ENCODE data around the gene ERC2. TPM values are rescaled to one million over a fixed set of nuclear protein-coding genes. Genes with fewer than 3 reads are reported as not detected.

ERC2 gene
- total RNA-seq, 2 experiments from 2014 or later, result not detected

DNA sequence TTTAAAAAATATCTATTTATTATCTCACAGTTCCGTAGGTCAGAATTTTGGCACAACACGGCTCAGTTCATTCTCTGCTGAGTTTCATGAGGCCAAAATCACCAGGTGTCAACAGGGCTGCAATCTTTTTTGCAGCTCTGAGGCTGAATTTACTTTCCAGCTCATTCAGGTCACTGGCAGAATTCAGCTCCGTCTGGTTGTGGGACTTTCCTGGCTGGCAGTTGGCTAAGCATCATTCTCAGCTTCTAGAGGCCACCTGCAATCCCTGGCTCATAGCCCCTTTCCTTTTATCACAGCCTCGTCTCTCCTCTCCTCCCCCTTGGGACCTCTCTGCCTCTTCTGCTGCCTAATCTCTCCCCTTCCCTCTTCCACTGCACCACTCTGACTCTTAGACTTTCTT is 807.1 kb downstream of the ERC2 start:
- no peak overlapping the region for H3K27ac ChIP-seq (ENCODE audit: low read depth, low read length, poor library complexity, severe bottlenecking)
- H3K4me3 ChIP-seq (ENCODE audit: low read depth, low read length, poor library complexity, severe bottlenecking), result no peak overlapping the region
- no peaks in the 10 kb centered on the region for H3K9me3 ChIP-seq (ENCODE audit: low read length)
- peak overlapping the region; percentile 52; the same call in 1 of the 2 replicates for H2AFZ ChIP-seq (ENCODE audit: low read length)
- intact Hi-C loops (cut with micrococcal nuclease; ENCODE audit: unreplicated experiment), result no loop called here
- no peaks in the 10 kb centered on the region for H4K20me1 ChIP-seq (ENCODE audit: insufficient read depth, low read length)
- ChIA-PET POLR2A (interaction anchor here (0.8 to 0.9 kb wide), 2 partner anchors 9 to 24 kb away, joined by 3 read pairs; no protein-coding TSS in a partner anchor), CTCF (ENCODE audit: unreplicated experiment) (no interaction called here)
- DNase-seq (ENCODE audit: low spot score), result peak; percentile 19
- peak overlapping the region; percentile 33 for H3K4me2 ChIP-seq (ENCODE audit: low read length)
- TF ChIP-seq EZH2phosphoT487 (IDR thresholded peaks at IDR 0.05; ENCODE audit: borderline replicate concordance, low read depth, low read length), result no peak
- TF ChIP-seq, protein P1, sequence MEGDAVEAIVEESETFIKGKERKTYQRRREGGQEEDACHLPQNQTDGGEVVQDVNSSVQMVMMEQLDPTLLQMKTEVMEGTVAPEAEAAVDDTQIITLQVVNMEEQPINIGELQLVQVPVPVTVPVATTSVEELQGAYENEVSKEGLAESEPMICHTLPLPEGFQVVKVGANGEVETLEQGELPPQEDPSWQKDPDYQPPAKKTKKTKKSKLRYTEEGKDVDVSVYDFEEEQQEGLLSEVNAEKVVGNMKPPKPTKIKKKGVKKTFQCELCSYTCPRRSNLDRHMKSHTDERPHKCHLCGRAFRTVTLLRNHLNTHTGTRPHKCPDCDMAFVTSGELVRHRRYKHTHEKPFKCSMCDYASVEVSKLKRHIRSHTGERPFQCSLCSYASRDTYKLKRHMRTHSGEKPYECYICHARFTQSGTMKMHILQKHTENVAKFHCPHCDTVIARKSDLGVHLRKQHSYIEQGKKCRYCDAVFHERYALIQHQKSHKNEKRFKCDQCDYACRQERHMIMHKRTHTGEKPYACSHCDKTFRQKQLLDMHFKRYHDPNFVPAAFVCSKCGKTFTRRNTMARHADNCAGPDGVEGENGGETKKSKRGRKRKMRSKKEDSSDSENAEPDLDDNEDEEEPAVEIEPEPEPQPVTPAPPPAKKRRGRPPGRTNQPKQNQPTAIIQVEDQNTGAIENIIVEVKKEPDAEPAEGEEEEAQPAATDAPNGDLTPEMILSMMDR (conservative IDR thresholded peaks at IDR 0.05; ENCODE audit: low read length), result no peak
- H3K9me2 ChIP-seq (ENCODE audit: insufficient read depth, low read length), result no peaks in the 10 kb centered on the region
- no TSS peak for BruUV-seq (replicated peaks)
- H3K79me2 ChIP-seq (ENCODE audit: insufficient read depth, low read depth, low read length), result no peaks in the 10 kb centered on the region
- no peaks in the 10 kb centered on the region for H3K36me3 ChIP-seq (ENCODE audit: insufficient read depth, low read length)
- H3K4me1 ChIP-seq (ENCODE audit: insufficient read depth, low read length, poor library complexity, severe bottlenecking), result peaks cover 24% of the 10 kb centered on the region

DNA sequence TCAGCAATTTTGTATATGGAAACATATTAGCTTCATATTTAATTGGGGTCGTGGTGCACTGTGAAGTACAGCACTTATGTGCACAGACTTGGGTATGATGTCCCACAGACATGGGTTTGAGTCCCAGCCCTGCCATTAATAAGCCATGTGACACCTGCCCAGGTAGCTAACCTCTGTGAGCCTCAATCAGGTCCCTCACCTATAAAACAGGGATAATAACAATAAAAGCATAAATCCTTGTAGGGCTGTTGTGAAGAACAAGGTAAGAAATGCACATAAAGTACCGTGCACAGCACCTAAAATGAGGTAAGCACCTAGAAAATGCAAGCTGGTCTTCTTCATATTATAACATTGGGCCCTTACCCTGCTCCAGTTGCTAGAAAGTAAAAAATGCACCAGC is 807.6 kb downstream of the ERC2 start:
- peaks cover 24% of the 10 kb centered on the region for H3K4me1 ChIP-seq (ENCODE audit: insufficient read depth, low read length, poor library complexity, severe bottlenecking)
- no peak overlapping the region for H3K4me3 ChIP-seq (ENCODE audit: low read depth, low read length, poor library complexity, severe bottlenecking)
- H3K36me3 ChIP-seq (ENCODE audit: insufficient read depth, low read length), result no peaks in the 10 kb centered on the region
- POLR2A ChIA-PET, result interaction anchor here (0.7 to 0.8 kb wide), 2 partner anchors 9 to 588 kb away, joined by 3 read pairs; no protein-coding TSS in a partner anchor
- H2AFZ ChIP-seq (ENCODE audit: low read length), result peak overlapping the region; percentile 52; the same call in 1 of the 2 replicates
- intact Hi-C loops (cut with micrococcal nuclease; ENCODE audit: unreplicated experiment), result no loop called here
- H3K9me2 ChIP-seq (ENCODE audit: insufficient read depth, low read length), result no peaks in the 10 kb centered on the region
- no TSS peak for BruUV-seq (replicated peaks)
- H3K79me2 ChIP-seq (ENCODE audit: insufficient read depth, low read depth, low read length), result no peaks in the 10 kb centered on the region
- H3K4me2 ChIP-seq (ENCODE audit: low read length), result no peak overlapping the region
- DNase-seq (ENCODE audit: low spot score), result no peak
- H4K20me1 ChIP-seq (ENCODE audit: insufficient read depth, low read length), result no peaks in the 10 kb centered on the region
- CTCF ChIA-PET (ENCODE audit: unreplicated experiment), result no interaction called here
- no peak for TF ChIP-seq EZH2phosphoT487 (IDR thresholded peaks at IDR 0.05; ENCODE audit: borderline replicate concordance, low read depth, low read length)
- TF ChIP-seq, protein P1 (conservative IDR thresholded peaks at IDR 0.05; ENCODE audit: low read length), result no peak
- no peaks in the 10 kb centered on the region for H3K9me3 ChIP-seq (ENCODE audit: low read length)
- H3K27ac ChIP-seq (ENCODE audit: low read depth, low read length, poor library complexity, severe bottlenecking), result no peak overlapping the region

DNA sequence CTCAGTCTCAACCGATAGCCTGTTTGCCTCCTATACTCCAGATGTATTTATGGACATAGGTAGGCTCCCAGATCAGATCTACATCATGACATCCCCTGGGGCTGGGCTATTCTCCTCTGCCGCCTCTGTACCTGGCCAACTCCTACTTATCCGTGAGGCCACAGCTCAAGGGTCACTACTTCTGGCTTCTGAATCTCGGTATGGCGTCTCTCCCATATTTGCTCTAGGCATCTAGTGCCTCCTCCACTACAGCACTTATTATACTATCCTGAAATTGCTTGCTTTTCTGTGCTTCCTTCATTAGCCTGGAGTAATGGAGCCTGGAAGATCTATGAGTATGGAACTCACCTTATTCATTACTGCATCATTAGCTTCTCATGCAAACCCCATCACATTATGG is 808.6 kb downstream of the ERC2 start:
- Histone ChIP-seq H3K9me3 (ENCODE audit: low read length) (no peaks in the 10 kb centered on the region), H3K4me3 (ENCODE audit: low read depth, low read length, poor library complexity, severe bottlenecking) (no peak overlapping the region), H3K36me3 (ENCODE audit: insufficient read depth, low read length) (no peaks in the 10 kb centered on the region), H3K9me2 (ENCODE audit: insufficient read depth, low read length) (no peaks in the 10 kb centered on the region), H3K4me1 (ENCODE audit: insufficient read depth, low read length, poor library complexity, severe bottlenecking) (peaks cover 24% of the 10 kb centered on the region), H3K27ac (ENCODE audit: low read depth, low read length, poor library complexity, severe bottlenecking) (no peak overlapping the region), H3K79me2 (ENCODE audit: insufficient read depth, low read depth, low read length) (no peaks in the 10 kb centered on the region), H2AFZ (ENCODE audit: low read length) (no peak overlapping the region), H4K20me1 (ENCODE audit: insufficient read depth, low read length) (no peaks in the 10 kb centered on the region), H3K4me2 (ENCODE audit: low read length) (no peak overlapping the region)
- TF ChIP-seq, protein P1 (conservative IDR thresholded peaks at IDR 0.05; ENCODE audit: low read length), result no peak
- TF ChIP-seq EZH2phosphoT487 (IDR thresholded peaks at IDR 0.05; ENCODE audit: borderline replicate concordance, low read depth, low read length), result no peak
- DNase-seq (ENCODE audit: low spot score), result no peak
- ChIA-PET POLR2A (no interaction called here), CTCF (ENCODE audit: unreplicated experiment) (no interaction called here)
- BruUV-seq (replicated peaks), result no TSS peak
- intact Hi-C loops (cut with micrococcal nuclease; ENCODE audit: unreplicated experiment), result no loop called here

All from OCI-LY7 (cell line).